GM12864 (cell line): ENCODE results near the gene UMAD1.

Experiments
- DNase-seq: peaks from one replicate; pipeline ENCODE4 v3.0.0-alpha.2; 2011; ENCODE audit warnings: low read depth
- H3K4me3 ChIP-seq: 2 replicates; pipeline ENCODE4 v1.5.1; 2011; ENCODE audit warnings: mild to moderate bottlenecking, low read depth, low read length, control low read depth
- CTCF ChIP-seq: IDR thresholded peaks from 2 replicates; pipeline ENCODE4 v1.5.1; 2011; ENCODE audit warnings: low read depth, mild to moderate bottlenecking, moderate library complexity, low read length, control low read depth, inconsistent platforms; ENCODE audit errors: missing control alignments

The UMAD1 gene

GRCh38 chr7:7884855-7885254, 244.3 kb downstream of the UMAD1 start:
- TF ChIP-seq CTCF = no peak
- H3K4me3 ChIP-seq = no peak overlapping the region
- no peak for DNase-seq

- DNase-seq = no peak
- no peak overlapping the region for H3K4me3 ChIP-seq
- TF ChIP-seq CTCF = no peak
Measured at GRCh38 chr7:7889791-7890568, 249.4 kb downstream of the UMAD1 start.

GRCh38 chr7:7895004-7895650, 254.6 kb downstream of the UMAD1 start:
- no peak overlapping the region for H3K4me3 ChIP-seq
- TF ChIP-seq CTCF = no peak
- no peak for DNase-seq

GRCh38 chr7:7895754-7896153, 255.2 kb downstream of the UMAD1 start:
- H3K4me3 ChIP-seq = no peak overlapping the region
- no peak for TF ChIP-seq CTCF
- no peak for DNase-seq

GRCh38 chr7:7897509-7897908, 257.0 kb downstream of the UMAD1 start:
- DNase-seq = no peak
- TF ChIP-seq CTCF = no peak
- H3K4me3 ChIP-seq = no peak overlapping the region

GRCh38 chr7:7897949-7898515, 257.5 kb downstream of the UMAD1 start:
- TF ChIP-seq CTCF = no peak
- DNase-seq = no peak
- no peak overlapping the region for H3K4me3 ChIP-seq
